Epidermal melanocyte (primary cell): ENCODE measurements around the gene NR1H3.

Experiments
- DNase-seq: peaks from one replicate; pipeline ENCODE4 v3.0.0; 2011; ENCODE audit warnings: low spot score; ENCODE audit not compliant: insufficient read length

Gene NR1H3

DNA sequence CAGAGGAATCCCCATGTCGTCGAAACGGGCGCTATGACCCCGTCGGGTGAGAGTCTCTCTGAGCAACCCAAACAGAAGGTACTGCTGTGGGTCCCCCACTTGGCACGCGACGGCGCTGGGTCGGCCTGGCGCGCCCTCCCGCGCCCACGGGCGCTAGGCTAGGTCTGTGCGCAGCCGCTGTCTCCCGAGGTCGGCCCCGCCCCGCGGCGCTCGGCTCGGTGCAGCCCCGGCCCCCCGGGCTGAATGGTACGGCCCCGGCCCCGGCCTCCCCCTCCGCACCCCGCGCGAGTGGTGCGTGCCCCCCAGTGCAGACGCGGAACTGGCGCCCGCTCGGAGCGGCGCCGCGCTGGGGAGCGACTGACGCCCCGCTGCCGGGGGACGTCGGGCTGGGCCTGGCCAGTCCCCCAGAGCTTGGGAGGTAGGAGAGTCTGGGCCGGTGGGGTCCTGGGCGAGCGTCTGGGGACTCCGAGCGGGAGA, 12.1 kb downstream of the NR1H3 start, which contains the start of gene MADD:
Gene MADD, plus strand, starts transcription at position 305 of the 477 bp plus-strand sequence.
- peak; percentile 83 for DNase-seq

DNA sequence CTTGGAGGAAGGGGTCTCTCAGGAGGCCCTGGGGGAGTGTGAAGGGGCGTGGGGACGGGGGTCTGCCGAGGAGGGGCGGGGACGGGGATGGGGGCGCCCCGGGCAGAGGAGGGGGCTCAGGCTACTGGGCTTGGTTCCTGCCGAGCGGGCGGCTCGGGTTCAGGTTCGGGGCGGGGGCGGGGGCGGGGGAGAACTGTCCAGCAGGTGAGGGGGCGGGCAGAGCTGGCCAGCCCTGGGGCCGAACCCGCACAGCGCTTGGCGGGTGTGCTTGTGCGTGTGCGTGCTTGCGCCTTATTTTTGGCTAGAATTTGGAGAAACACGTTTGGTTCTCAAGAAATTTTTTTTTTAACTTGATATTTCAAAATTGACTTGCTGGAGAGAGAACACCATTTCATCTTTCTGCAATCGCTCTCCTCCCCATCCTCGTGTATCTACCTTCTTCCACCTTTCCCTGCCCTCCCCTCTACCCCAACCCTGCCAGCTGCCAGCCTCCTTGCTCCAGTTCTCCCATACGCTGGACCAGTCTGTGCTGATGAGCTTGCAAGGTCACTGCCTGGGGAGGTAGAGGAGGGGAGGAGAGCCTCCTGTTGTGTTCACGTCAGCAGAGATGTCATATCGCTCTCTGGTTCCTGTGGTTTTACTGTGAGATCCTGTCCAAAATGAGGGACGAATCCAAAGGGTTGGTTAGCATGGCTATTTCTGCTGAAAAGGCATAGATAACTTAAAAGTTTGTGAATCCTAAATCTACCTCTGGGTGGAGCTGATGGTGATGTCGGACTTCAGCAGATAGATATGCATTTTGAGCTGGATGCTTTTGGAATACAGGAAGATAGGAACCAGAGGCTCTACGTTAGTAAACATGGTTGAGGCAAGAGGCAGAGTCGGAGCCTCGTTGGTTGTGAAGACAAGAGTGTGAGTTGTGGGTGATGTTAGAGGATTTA, 12.8 kb downstream of the NR1H3 start:
- no peak for DNase-seq

DNA sequence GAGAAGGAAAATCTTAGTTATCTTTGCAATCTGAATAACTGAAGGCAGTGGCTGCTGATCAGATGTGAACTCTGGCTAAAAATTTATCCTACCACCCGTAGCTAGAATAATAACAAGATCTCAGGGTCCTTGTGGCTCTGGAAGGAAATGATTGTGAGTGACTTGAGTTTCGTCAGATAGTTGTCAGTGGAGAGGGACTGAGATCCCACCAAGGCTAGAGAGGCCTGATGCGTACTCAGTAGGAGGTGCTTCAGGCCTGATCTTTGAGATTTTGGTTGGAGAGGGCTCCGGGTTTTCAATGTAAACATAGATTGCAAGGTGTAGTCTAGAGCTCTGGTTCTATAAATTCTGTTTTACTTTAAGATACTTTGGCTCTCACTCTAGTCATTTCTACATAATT, 13.5 kb downstream of the NR1H3 start:
- no peak for DNase-seq

DNA sequence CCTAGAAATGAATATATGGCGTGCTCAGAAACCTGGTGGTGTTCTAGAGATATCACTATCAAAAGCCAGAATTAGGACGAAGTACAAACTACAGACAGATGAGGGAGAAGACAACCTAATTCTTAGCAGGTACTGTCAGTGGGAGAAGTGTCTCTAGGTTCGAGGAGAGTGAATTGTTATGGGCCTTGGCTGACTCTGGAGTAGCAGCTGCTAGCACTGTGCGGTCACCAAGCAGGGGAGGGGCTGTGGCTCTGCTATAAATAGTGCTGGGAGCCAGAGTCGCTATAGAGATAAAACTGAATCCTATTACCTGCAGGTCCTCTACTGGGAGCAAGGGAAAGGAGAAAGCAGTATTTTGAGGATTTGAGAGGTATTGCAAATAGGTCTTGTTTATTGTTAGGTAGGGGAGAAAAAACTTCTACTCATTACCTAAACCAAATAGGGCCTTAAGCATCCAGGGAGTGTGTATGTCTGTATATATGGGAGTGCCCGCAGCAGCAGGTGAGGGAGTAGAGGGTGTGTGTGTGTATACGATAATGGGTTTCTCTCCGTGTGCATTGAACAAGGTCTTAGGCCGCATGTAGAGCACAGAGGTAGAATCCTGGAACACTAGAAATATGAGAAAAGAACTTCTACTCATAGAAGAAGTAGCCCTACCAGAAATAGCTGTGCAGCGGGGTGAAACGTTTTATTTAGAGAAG, 14.3 kb downstream of the NR1H3 start:
- DNase-seq: no peak

DNA sequence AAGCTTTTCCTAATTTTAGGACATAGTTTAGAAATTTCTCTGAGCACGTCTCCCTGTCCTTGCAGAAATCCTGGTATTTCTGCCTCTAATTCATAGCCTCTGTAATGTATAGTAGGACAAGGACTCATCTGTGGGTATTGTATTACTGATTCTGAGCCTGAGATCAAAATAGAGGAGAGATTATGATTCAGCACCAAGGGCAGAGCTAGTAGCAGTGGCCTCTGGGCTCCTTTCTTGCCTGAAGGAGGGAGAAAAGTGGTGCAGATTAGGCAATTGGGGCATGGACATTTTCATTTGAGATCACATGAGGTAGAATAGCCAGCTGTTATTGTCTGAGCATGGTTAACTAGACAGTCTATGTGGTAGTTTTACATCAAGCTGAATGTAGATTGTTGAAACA, 14.9 kb downstream of the NR1H3 start:
- peak; percentile 14 for DNase-seq

DNA sequence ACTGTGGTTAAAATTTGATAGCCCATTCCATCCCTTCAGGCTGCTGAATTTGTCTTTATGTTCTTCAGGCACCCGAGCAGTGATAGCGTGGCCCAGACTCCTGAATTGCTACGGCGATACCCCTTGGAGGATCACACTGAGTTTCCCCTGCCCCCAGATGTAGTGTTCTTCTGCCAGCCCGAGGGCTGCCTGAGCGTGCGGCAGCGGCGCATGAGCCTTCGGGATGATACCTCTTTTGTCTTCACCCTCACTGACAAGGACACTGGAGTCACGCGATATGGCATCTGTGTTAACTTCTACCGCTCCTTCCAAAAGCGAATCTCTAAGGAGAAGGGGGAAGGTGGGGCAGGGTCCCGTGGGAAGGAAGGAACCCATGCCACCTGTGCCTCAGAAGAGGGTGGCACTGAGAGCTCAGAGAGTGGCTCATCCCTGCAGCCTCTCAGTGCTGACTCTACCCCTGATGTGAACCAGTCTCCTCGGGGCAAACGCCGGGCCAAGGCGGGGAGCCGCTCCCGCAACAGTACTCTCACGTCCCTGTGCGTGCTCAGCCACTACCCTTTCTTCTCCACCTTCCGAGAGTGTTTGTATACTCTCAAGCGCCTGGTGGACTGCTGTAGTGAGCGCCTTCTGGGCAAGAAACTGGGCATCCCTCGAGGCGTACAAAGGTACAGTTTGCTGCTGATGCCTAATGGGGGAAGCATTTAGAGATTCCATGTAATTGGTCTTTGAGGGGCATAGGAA, 16.9 kb downstream of the NR1H3 start:
- no peak for DNase-seq

DNA sequence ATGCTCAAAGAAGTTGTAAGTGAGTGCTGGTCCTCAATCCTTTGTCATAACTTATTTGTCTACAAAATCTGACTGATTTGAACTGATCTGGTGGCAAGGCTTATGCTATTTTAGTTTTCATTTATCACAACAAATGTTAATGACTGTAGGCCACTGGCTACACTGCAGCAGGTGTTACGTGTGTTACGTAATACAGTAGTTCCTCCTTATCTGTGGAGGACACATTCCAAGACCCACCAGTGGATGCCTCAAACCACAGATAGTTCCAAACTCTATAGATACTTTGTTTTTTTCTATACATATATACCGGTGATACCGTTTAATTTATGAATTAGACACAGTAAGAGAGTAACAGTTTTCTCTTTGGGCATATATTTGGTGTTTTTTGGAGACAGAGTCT, 19.1 kb downstream of the NR1H3 start:
- no peak for DNase-seq

DNA sequence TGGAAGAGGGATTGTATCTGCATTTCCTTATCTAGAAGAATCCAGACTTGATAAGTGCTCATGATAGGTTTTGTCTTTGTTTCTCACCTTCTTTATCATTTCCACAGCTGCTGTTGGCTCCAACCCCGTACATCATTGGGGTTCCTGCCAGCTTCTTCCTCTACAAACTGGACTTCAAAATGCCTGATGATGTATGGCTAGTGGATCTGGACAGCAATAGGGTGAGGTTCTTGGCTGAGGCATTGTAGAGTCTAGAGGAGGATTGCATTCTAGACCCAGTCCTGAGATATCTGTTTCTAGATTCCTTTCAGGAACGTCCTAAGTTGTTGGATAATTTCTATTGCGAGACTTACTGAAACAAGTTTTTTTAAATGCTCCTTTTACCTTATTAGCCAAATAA, 20.3 kb downstream of the NR1H3 start:
- no peak for DNase-seq

DNA sequence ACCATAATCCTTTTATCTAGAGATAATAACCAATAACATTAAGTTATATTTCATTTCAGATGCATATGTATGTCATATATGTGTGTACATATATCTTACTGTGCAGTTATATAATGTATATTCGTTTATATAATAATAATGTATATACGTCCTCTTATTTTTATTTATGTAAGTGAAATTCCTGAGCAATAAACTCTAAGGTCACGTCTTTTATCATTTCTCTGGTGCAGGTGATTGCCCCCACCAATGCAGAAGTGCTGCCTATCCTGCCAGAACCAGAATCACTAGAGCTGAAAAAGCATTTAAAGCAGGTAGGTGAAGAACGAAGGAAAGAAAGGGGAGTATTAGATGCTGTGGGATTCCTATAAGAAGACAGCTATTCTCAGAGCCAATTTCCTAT, 21.0 kb downstream of the NR1H3 start:
- DNase-seq: no peak

DNA sequence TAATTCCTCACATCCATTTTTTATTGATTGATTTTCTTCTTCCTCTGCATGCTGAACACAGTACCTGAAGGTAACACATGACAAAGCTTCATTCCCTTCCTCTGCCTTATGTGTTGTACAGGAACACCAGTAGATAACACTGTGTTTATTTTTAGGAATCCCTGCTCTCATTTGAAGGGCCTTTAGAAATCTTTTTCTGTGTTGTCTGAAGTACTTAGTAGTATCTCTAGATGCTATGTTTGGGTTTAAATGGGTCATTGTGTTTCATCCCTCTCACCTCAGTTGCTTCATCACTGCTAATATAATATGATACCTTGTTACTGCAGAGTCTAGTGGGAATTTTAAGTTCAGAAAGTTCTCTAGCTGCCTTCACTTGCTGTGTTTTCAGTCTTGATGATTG, 22.3 kb downstream of the NR1H3 start:
- DNase-seq: no peak

DNA sequence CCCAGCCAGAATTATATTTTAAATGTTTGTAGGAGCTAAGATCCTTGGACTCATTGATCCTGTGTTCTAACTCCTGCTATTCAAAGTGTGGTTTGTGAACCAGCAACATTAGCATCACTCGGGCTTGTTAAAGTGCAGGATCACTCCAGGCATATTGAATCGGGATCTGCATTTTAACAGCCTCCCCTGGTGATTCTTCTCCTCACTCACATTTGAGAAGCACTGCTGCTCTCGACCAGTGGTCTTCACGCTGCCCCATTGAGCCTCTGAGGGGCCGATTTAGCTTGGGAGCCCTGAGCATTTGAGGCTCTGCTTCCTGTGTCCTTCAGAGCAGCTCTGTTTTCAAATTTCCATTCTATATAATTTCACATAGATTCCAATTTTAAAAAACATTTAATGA, 23.1 kb downstream of the NR1H3 start:
- DNase-seq: no peak

DNA sequence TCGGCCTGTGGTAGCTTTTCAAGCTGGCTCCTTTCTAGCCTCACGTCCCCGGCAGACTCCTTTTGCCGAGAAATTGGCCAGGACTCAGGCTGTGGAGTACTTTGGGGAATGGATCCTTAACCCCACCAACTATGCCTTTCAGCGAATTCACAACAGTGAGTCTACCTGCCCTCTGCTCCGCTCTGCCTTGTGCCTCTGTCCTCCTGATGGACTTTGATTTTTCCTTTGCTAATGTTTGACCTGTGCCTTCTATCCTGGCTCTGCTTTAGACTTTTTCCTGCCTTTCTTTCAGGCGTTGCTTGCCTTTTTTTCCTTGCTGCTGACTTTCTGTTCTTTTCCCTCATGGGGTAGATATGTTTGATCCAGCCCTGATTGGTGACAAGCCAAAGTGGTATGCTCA, 24.7 kb downstream of the NR1H3 start:
- DNase-seq: no peak

DNA sequence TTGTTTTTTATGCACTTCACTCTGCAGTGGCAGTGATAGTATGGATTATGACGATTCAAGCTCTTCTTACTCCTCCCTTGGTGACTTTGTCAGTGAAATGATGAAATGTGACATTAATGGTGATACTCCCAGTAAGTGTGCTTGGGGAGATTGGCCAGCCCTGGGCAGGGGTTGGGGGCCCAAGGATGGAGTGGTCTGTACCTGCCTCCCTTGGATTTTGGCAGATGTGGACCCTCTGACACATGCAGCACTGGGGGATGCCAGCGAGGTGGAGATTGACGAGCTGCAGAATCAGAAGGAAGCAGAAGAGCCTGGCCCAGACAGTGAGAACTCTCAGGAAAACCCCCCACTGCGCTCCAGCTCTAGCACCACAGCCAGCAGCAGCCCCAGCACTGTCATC, 26.4 kb downstream of the NR1H3 start:
- DNase-seq: no peak

DNA sequence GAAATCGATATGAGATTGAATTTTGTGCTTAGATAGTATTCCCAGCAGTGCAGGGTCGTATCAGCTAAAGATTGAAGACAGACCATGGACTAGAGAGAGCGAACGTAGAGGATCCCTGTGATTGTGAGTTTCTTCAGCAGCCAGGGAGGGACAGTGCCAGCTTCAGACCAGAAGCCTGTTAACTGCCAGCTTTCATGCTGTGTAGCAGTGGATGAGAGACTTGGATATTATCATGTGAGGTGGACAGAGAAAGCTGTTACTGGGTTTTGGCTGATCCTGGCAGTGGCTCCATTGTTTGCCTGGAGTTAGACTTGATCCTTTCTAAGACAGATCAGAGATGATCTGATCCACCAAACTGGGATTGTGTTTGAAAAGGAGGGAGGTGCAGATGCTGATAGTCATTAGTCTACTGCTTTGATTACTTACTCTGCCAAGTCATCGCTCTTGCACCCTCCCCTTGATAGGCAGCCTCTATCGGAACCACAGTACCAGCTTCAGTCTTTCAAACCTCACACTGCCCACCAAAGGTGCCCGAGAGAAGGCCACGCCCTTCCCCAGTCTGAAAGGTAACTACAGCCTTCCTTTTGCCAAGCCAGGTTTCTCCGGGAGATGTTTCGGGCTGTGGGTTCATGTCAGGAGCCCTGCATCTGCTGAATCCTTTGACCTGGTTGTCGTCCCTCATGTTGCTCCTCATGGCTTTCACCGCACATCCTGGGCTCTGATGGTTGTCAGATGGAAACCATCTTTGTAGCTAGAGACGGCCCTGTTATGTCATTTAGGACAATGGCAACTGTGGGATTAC, 28.4 kb downstream of the NR1H3 start:
- no peak for DNase-seq

DNA sequence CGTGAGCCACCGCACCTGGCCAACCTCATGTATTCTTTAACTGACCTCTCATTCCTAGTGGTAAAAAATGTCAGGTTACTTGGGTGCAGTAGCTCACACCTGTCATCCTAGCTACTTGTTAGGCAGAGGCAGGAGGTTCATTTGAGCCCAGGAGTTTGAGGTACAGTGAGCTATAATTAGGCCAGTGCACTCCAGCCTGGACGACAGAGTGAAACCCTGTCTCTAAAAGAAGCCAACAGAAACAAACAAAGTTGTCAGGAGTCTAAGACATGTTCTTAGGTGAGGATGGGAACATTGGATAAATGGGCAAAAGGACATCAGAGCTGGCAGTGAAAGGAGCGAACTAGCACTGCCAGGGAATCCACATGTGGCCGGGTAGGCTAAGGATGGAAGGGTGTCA, 30.3 kb downstream of the NR1H3 start:
- no peak for DNase-seq

DNA sequence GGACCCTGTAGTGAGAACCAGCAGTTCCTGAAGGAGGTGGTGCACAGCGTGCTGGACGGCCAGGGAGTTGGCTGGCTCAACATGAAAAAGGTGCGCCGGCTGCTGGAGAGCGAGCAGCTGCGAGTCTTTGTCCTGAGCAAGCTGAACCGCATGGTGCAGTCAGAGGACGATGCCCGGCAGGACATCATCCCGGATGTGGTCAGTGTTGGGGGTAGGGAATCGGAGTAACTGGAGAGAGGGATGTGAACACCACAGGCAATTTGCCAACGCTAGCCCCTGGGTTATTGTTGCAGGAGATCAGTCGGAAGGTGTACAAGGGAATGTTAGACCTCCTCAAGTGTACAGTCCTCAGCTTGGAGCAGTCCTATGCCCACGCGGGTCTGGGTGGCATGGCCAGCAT, 32.1 kb downstream of the NR1H3 start:
- DNase-seq: no peak

DNA sequence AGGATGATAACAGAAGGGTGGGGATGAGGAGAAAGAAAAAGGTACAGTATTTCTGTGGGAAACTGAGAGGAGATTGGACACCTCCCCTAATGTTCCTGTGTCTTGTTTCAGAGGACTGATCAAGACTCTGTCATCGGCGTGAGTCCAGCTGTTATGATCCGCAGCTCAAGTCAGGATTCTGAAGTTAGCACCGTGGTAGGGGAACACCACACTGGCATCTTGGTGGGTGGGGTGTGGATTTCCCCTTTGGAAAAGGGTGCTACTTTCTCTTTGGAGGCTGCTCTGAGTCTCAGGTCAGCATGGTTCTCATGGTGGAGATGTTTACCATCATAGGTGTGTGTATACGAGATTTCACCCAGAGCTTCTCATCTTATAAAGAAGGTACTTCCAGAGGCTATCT, 37.6 kb downstream of the NR1H3 start:
- no peak for DNase-seq

DNA sequence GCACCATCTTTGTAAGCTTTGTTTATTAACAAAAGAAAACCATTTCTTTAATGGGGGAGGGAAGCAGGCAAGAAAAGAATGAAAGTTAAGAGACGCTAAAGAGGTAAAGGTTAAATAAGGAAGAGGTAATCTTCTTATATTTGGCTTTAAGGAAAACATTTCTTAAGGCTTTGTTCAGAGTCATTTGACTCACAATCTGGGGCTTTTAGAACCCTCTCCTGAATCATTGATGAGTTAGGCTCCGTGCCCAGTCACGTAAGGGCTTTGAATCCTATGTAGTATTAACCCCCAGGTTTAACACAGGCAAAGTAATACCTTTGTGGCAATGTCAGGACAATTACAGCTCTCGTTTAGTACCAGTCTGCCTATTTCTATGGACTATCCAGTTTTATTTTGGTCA, 38.2 kb downstream of the NR1H3 start:
- DNase-seq: no peak

DNA sequence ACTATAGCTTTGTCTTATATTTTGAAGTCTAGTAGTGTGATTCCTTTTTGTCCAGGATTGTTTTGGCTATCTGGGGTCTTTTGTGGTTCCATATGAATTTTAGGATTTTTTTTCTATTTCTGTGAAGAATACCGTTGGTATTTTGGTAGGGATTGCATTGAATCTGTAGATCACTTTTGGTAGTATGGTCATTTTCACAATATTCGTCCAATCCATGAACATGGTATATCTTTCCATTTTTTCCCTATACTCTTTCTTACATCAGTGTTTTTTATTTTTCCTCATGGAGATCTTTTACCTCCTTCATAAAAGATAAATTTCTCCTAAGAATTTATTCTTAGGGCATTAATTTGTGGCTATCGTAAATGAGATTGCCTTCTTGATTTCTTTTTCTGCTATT, 41.3 kb downstream of the NR1H3 start:
- no peak for DNase-seq

DNA sequence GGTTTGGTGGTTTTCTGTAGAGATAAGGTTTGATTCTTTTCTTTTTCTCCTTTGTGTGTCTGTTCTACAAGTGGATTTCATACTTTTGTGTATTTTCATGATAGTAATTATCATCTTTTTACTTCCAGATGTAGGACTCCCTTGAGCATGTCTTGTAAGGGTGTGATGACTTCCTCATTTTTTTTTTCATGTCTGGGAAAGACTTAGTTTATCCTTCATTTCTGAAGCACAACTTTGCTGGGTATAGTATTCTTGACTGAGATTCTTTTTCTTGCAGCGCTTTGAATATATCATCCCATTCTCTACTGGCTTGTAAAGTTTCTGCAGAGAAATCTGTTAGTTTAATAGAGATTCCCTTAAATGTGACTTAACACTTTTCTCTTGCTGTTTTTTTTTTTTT, 45.1 kb downstream of the NR1H3 start:
- DNase-seq: no peak
